GM12878 (cell line): ENCODE data around the gene SENP6. TPM values are rescaled to one million over a fixed set of nuclear protein-coding genes. Genes with fewer than 3 reads are reported as not detected.

Source experiments
- ATAC-seq: fragments of 200-7000 bp; cut with Tn5 transposase; 3 replicates; pipeline ENCODE4 v1.9.1; 2020; ENCODE audit warnings: mild to moderate bottlenecking, moderate library complexity
- BruUV-seq: library from RNA; stranded (reverse); fragments of 400-500 nt; replicated peaks from 2 replicates; lab custom pipeline; 2021; lab: Mats Ljungman, UMichigan
- CTCF ChIA-PET: fragments of 300-600 bp; sonication (Branson Sonifier 250); formaldehyde crosslinking; extraction: SDS; loops from one replicate; lab custom pipeline; 2021; ENCODE audit warnings: inconsistent platforms; lab: Yijun Ruan, JAX
- POLR2A ChIA-PET: fragments of 350-600 bp; formaldehyde crosslinking; extraction: SDS; loops from one replicate; lab custom pipeline; 2021; ENCODE audit warnings: inconsistent platforms; lab: Charles Lee
- RAD21 ChIA-PET: fragments of 300-600 bp; sonication (Branson Sonifier 250); formaldehyde crosslinking; loops from one replicate; lab custom pipeline; 2023; ENCODE audit warnings: antibody characterized with exemption; ENCODE audit not compliant: unreplicated experiment; lab: Charles Lee
- SMC1A ChIA-PET: fragments of 300-600 bp; sonication (Branson Sonifier 250); formaldehyde crosslinking; loops from one replicate; lab custom pipeline; 2023; ENCODE audit not compliant: unreplicated experiment, uncharacterized antibody; lab: Charles Lee
- DNase-seq: peaks from one replicate; pipeline ENCODE4 v3.0.0-alpha.2; 2011; ENCODE audit warnings: low read depth, low spot score
- FAIRE-seq: peaks from 3 replicates; lab custom pipeline; 2011; peaks lifted over from hg19 to GRCh38; lab: Jason Lieb, UNC
- H2AFZ ChIP-seq: 2 replicates; pipeline ENCODE4 v1.6.0; 2011; ENCODE audit warnings: low read depth, low read length, control low read depth; ENCODE audit not compliant: control insufficient read depth
- H3K27ac ChIP-seq: 2 replicates; pipeline ENCODE4 v1.5.1; 2011; ENCODE audit warnings: control low read depth; ENCODE audit not compliant: control insufficient read depth, insufficient read depth
- H3K27me3 ChIP-seq, 2 experiments: replicated peaks in 1 of 2; 2 replicates each; pipeline versions ENCODE4 v1.6.0 to v1.6.1; 2011; ENCODE audit warnings: low read length in 1 of 2; ENCODE audit not compliant: control insufficient read depth in 2 of 2, insufficient read depth in 2 of 2
- H3K36me3 ChIP-seq, 2 experiments: 2 replicates each; pipeline ENCODE4 v1.5.1; 2011; ENCODE audit warnings: low read length in 1 of 2; ENCODE audit not compliant: control insufficient read depth in 2 of 2, insufficient read depth in 2 of 2
- H3K4me1 ChIP-seq: 2 replicates; pipeline ENCODE4 v1.6.1; 2011; ENCODE audit warnings: mild to moderate bottlenecking, low read length, moderate library complexity, mixed read lengths; ENCODE audit not compliant: control insufficient read depth, insufficient read depth
- H3K4me2 ChIP-seq: 2 replicates; pipeline ENCODE4 v1.6.0; 2011; ENCODE audit warnings: control low read depth; ENCODE audit not compliant: control insufficient read depth, insufficient read depth
- H3K4me3 ChIP-seq: fragments of 200-600 bp; sonication (generic); 2 replicates; pipeline ENCODE4 v1.5.1; 2016
- H3K79me2 ChIP-seq: 2 replicates; pipeline ENCODE4 v1.6.0; 2011; ENCODE audit warnings: low read length; ENCODE audit not compliant: control insufficient read depth, insufficient read depth
- H3K9ac ChIP-seq: 2 replicates; pipeline ENCODE4 v1.8.0; 2011; ENCODE audit warnings: low read length, control low read depth, mixed read lengths; ENCODE audit not compliant: control insufficient read depth, insufficient read depth
- H3K9me3 ChIP-seq: replicated peaks from 3 replicates; pipeline ENCODE4 v1.5.1; 2011; ENCODE audit warnings: mild to moderate bottlenecking, low read length; ENCODE audit not compliant: control insufficient read depth, insufficient read depth
- H4K20me1 ChIP-seq: 2 replicates; pipeline ENCODE4 v1.6.0; 2011; ENCODE audit not compliant: control insufficient read depth, insufficient read depth
- ASH2L ChIP-seq: fragments of 300-600, 200-600 bp; sonication (generic); IDR thresholded peaks from 2 replicates; pipeline ENCODE4 v1.6.1; 2017; ENCODE audit warnings: low read depth, mild to moderate bottlenecking, borderline replicate concordance
- BCL3 ChIP-seq: IDR thresholded peaks from 2 replicates; pipeline ENCODE4 v1.6.1; 2011; ENCODE audit warnings: borderline replicate concordance, low read depth, mild to moderate bottlenecking, moderate library complexity, low read length; ENCODE audit not compliant: insufficient read depth, poor library complexity, severe bottlenecking
- CBX3 ChIP-seq: fragments of 200-600 bp; sonication (generic); IDR thresholded peaks from 2 replicates; pipeline ENCODE4 v1.6.1; 2016; ENCODE audit warnings: low read depth, borderline replicate concordance
- CEBPB ChIP-seq, 2 experiments: fragments of 150-350 bp in 1 of 2; IDR thresholded peaks; 2 replicates each; pipeline ENCODE4 v1.6.1; 2012 to 2014; ENCODE audit warnings: low read depth in 2 of 2, low read length in 2 of 2, borderline replicate concordance in 1 of 2, inconsistent platforms in 1 of 2
- DPF2 ChIP-seq: fragments of 450-650 bp; IDR thresholded peaks from 2 replicates; pipeline ENCODE4 v1.6.1; 2017; ENCODE audit warnings: mild to moderate bottlenecking
- EGR1 ChIP-seq, 2 experiments: IDR thresholded peaks; 1 replicate in 1 of 2; 2 replicates in 1 of 2; pipeline ENCODE4 v1.6.1; 2011 to 2012; ENCODE audit warnings: low read depth in 2 of 2, low read length in 2 of 2, borderline replicate concordance in 1 of 2, mild to moderate bottlenecking in 1 of 2, moderate library complexity in 1 of 2
- FOXK2 ChIP-seq: fragments of 450-650 bp; IDR thresholded peaks from 2 replicates; pipeline ENCODE4 v1.6.1; 2017; ENCODE audit warnings: mild to moderate bottlenecking, moderate library complexity
- FOXM1 ChIP-seq: IDR thresholded peaks from 2 replicates; pipeline ENCODE4 v1.6.1; 2012; ENCODE audit warnings: low read depth, mild to moderate bottlenecking, inconsistent platforms, low read length, moderate library complexity
- JUNB ChIP-seq: IDR thresholded peaks from 2 replicates; pipeline ENCODE4 v1.6.1; 2016; ENCODE audit warnings: antibody characterized with exemption, mild to moderate bottlenecking
- MTA3 ChIP-seq: IDR thresholded peaks from 2 replicates; pipeline ENCODE4 v1.6.1; 2012; ENCODE audit warnings: low read length, inconsistent platforms, borderline replicate concordance
- MXI1 ChIP-seq: fragments of 150-350 bp; IDR thresholded peaks from 2 replicates; pipeline ENCODE4 v1.6.1; 2011; ENCODE audit warnings: low read depth, mild to moderate bottlenecking, inconsistent platforms, low read length, improper control_type of control experiment
- PAX8 ChIP-seq: fragments of 450-650 bp; IDR thresholded peaks from 2 replicates; pipeline ENCODE4 v1.6.1; 2017; ENCODE audit warnings: mild to moderate bottlenecking, moderate library complexity
- SIX5 ChIP-seq: IDR thresholded peaks from 2 replicates; pipeline ENCODE4 v1.6.1; 2011; ENCODE audit warnings: mild to moderate bottlenecking, low read depth, low read length, moderate library complexity; ENCODE audit not compliant: severe bottlenecking
- SMC3 ChIP-seq: IDR thresholded peaks from 2 replicates; pipeline ENCODE4 v1.6.1; 2011; ENCODE audit warnings: low read length, improper control_type of control experiment, borderline replicate concordance
- TCF7 ChIP-seq: IDR thresholded peaks from 2 replicates; pipeline ENCODE4 v1.6.1; 2014; ENCODE audit warnings: antibody characterized with exemption, borderline replicate concordance
- YBX1 ChIP-seq: fragments of 450-650 bp; IDR thresholded peaks from 2 replicates; pipeline ENCODE4 v1.6.1; 2016; ENCODE audit warnings: antibody characterized with exemption
- ZNF274 ChIP-seq: IDR thresholded peaks from one replicate; pipeline ENCODE4 v1.8.0; 2011; ENCODE audit not compliant: insufficient read length, insufficient read depth
- ZSCAN29 ChIP-seq: fragments of 450-650 bp; IDR thresholded peaks from 2 replicates; pipeline ENCODE4 v1.6.1; 2017; ENCODE audit warnings: mild to moderate bottlenecking, moderate library complexity
- WGBS: methylation state at CpG from one replicate; pipeline ENCODE4 v1.1.6; 2016; ENCODE audit warnings: low lambda C conversion rate; ENCODE audit not compliant: insufficient replicate concordance, insufficient coverage; ENCODE audit errors: missing lambda C conversion rate; 5-methylcytosine and 5-hydroxymethylcytosine counted together
- in situ Hi-C: fragments of 300-500 bp; cut with MboI; formaldehyde crosslinking; loops from 9 replicates; pipeline ENCODE4 v1.14.3; 2018; ENCODE audit warnings: mixed read lengths
- intact Hi-C: fragments of 100-400 bp; cut with micrococcal nuclease; formaldehyde crosslinking; loops from one replicate; pipeline ENCODE4 v1.14.2; 2022; ENCODE audit not compliant: unreplicated experiment
- polyA plus RNA-seq, 11 experiments: library from polyadenylated mRNA; depleted of rRNA in 4 of 11; unstranded in 6 of 11; stranded (reverse) in 5 of 11; fragments of >200 nt; fragmentation: Nextera tagmentation in 4 of 11; fragmentation: Illumina TruSeq in 1 of 11; extraction: Ambion mirVana in 4 of 11; extraction: Trizol in 1 of 11; gene quantifications; 1 replicate in 1 of 11; 2 replicates in 10 of 11; pipeline versions ENCODE4 v1.2.1 to v1.2.3, GENCODE V29; 2011 to 2016; ENCODE audit warnings: inconsistent platforms in 2 of 11, missing spikeins in 2 of 11, low read depth in 1 of 11
- total RNA-seq, 4 experiments: library from RNA; depleted of rRNA in 3 of 4; stranded (reverse); fragments of >200 nt in 3 of 4; fragmentation: Illumina TruSeq in 1 of 4; extraction: Trizol in 1 of 4; gene quantifications; 2 replicates each; pipeline versions ENCODE4 v1.2.1 to v1.2.3, GENCODE V29; 2013 to 2021

SENP6 gene
- total and polyA plus RNA-seq, 10 of the 15 experiments (the other 5 are each of a cell fraction or from before 2014, with no cell fraction given) = 10.7 to 70.0 (median 42.3) TPM

GRCh38 chr6:75747152-75747992, 145.7 kb downstream of the SENP6 start:
- ChIA-PET CTCF (no interaction called here), RAD21 (no interaction called here), SMC1A (interaction anchor here (1.3 to 1.6 kb wide), 2 partner anchors 10 to 48 kb away, joined by 3 read pairs; no protein-coding TSS in a partner anchor), POLR2A (no interaction called here)
- in situ Hi-C loops = no loop called here
- DNase-seq (no peak), ATAC-seq (no peak), FAIRE-seq (no peak)
- intact Hi-C loops = loop anchor here (5.0 kb wide), 2 partner anchors 145 to 465 kb away; partner anchors contain the start of genes SENP6 and TMEM30A
- WGBS = 70% methylated on average over 9 of the region's 9 CpGs
- H3K9me3 ChIP-seq = no peaks in the 10 kb centered on the region
- H2AFZ ChIP-seq = no peak overlapping the region
- H3K4me3 ChIP-seq = no peak overlapping the region
- H3K4me2 ChIP-seq = no peak overlapping the region
- H3K27me3 ChIP-seq = no peaks in the 10 kb centered on the region
- BruUV-seq = no TSS peak
- H3K36me3 ChIP-seq = no peaks in the 10 kb centered on the region
- no peak overlapping the region for H3K27ac ChIP-seq
- no peak overlapping the region for H3K9ac ChIP-seq
- no peaks in the 10 kb centered on the region; the same call in 1 of the 2 replicates for H3K79me2 ChIP-seq
- peaks cover 6% of the 10 kb centered on the region for H3K4me1 ChIP-seq
- TF ChIP-seq YBX1 = no peak
- no peak for TF ChIP-seq ZSCAN29
- TF ChIP-seq JUNB = no peak
- no peak for TF ChIP-seq SIX5
- TF ChIP-seq FOXM1 = no peak
- no peak for TF ChIP-seq SMC3
- TF ChIP-seq FOXK2 = no peak
- no peak for TF ChIP-seq EGR1 (IDR thresholded peaks at IDR 0.05; ENCODE audit: borderline replicate concordance in 1 of 2, low read depth in 2 of 2, low read length in 2 of 2)
- TF ChIP-seq ZNF274 = no peak
- no peak for TF ChIP-seq DPF2
- TF ChIP-seq MXI1 = no peak
- TF ChIP-seq PAX8 = no peak
- TF ChIP-seq CBX3 = no peak
- TF ChIP-seq TCF7 = no peak
- TF ChIP-seq CEBPB (IDR thresholded peaks at IDR 0.05; ENCODE audit: borderline replicate concordance in 1 of 2, low read depth in 2 of 2, low read length in 2 of 2) = no peak
- TF ChIP-seq ASH2L = no peak
- TF ChIP-seq MTA3 = no peak
- TF ChIP-seq BCL3 = no peak
- H4K20me1 ChIP-seq = no peaks in the 10 kb centered on the region
